ENCODE measurements around the gene KLHL10. TPM values are rescaled to one million over a fixed set of nuclear protein-coding genes. Genes with fewer than 3 reads are reported as not detected.

Gene KLHL10
- total RNA-seq, 8 experiments from 2014 or later, result 0.20 to 0.77 (median 0.32) TPM

- Histone ChIP-seq H3K4me1 (replicated peaks in 1 of 2) (peaks cover 19 to 25% of the 10 kb centered on the region in 2 donors), H3K4me3 (no peak overlapping the region), H3K27ac (peak overlapping the region; percentile 43 to 91)
- in situ Hi-C loops (cut with MboI; ENCODE audit: low pct_unique_long_range_greater_than_20kb in 2 of 9, low sequenced_read_pairs in 9 of 9, unreplicated experiment in 9 of 9), result no loop called here
- peak; percentile 51 to 81 (median 67) for ATAC-seq (replicated peaks in 6 of 8)
- WGBS, 10 experiments, result 23 to 100% (median 60%) methylated on average over 1 to 5 of the region's 7 CpGs; no CpG with 5 or more reads in 3 of the 10 experiments
These were observed 57.2 kb downstream of the KLHL10 start for GRCh38 chr17:41894791-41895331.

GRCh38 chr17:41895617-41896016, 58.0 kb downstream of the KLHL10 start:
- in situ Hi-C loops (cut with MboI; ENCODE audit: low pct_unique_long_range_greater_than_20kb in 2 of 9, low sequenced_read_pairs in 9 of 9, unreplicated experiment in 9 of 9), result no loop called here
- WGBS, 10 experiments, result 7 to 48% (median 27%) methylated on average over 2 to 5 of the region's 5 CpGs; no CpG with 5 or more reads in 6 of the 10 experiments
- ATAC-seq (replicated peaks in 6 of 8), result peak; percentile 8 to 87 (median 82)
- peaks cover 19 to 25% of the 10 kb centered on the region in 2 donors for H3K4me1 ChIP-seq (replicated peaks in 1 of 2)
- H3K4me3 ChIP-seq, result no peak overlapping the region
- peak overlapping the region; percentile 82 to 91 for H3K27ac ChIP-seq

GRCh38 chr17:41896726-41897125, 59.1 kb downstream of the KLHL10 start:
- WGBS, 10 experiments, result 60 to 100% (median 83%) methylated on average over 1 to 5 of the region's 6 CpGs; no CpG with 5 or more reads in 6 of the 10 experiments
- Histone ChIP-seq H3K4me1 (replicated peaks in 1 of 2) (peaks cover 19 to 25% of the 10 kb centered on the region in 2 donors), H3K27ac (peak overlapping the region in 1 of 2 donors; percentile 91), H3K4me3 (no peak overlapping the region)
- ATAC-seq (replicated peaks in 6 of 8), result no peak
- in situ Hi-C loops (cut with MboI; ENCODE audit: low pct_unique_long_range_greater_than_20kb in 2 of 9, low sequenced_read_pairs in 9 of 9, unreplicated experiment in 9 of 9), result no loop called here

Other genes with a start within 250 kb of the KLHL10 start
- 10 to 100 TPM in 1 of 8 experiments, 1 to 10 TPM in 3, not detected in 4; 1.0 to 26.9 (median 4.5) TPM for gene KRT16, start 225.1 kb upstream of the KLHL10 start, total RNA-seq
- 10 to 100 TPM in 3 of 8 experiments, 1 to 10 TPM in 1, under 1 TPM in 2, not detected in 2; 0.17 to 18.1 (median 5.8) TPM for gene KRT17, start 213.2 kb upstream of the KLHL10 start, total RNA-seq
- 100 to 1,000 TPM; 160 to 776 (median 444) TPM for gene EIF1, start 148.9 kb upstream of the KLHL10 start, total RNA-seq
- gene GAST, start 125.5 kb upstream of the KLHL10 start, total RNA-seq, result not detected
- 10 to 100 TPM in 1 of 8 experiments, 1 to 10 TPM in 6, under 1 TPM in 1; 0.41 to 12.8 (median 2.1) TPM for gene HAP1, start 103.2 kb upstream of the KLHL10 start, total RNA-seq
- 10 to 100 TPM in 7 of 8 experiments, 1 to 10 TPM in 1; 4.9 to 34.5 (median 16.8) TPM for gene JUP, start 51.1 kb upstream of the KLHL10 start, total RNA-seq
- gene P3H4, start 25.9 kb upstream of the KLHL10 start, total RNA-seq, result 10 to 100 TPM; 13.4 to 50.3 (median 20.3) TPM
- 100 to 1,000 TPM in 4 of 8 experiments, 10 to 100 TPM in 4; 42.7 to 330 (median 97.6) TPM for gene FKBP10, start 24.8 kb upstream of the KLHL10 start, total RNA-seq
- gene NT5C3B, start 1.6 kb upstream of the KLHL10 start, total RNA-seq, result 100 to 1,000 TPM in 4 of 8 experiments, 10 to 100 TPM in 4; 55.9 to 126 (median 104) TPM
- gene KLHL11, start 27.6 kb downstream of the KLHL10 start, total RNA-seq, result 10 to 100 TPM; 15.3 to 28.7 (median 22.8) TPM
- gene ACLY, start 81.1 kb downstream of the KLHL10 start, total RNA-seq, result 100 to 1,000 TPM in 4 of 8 experiments, 10 to 100 TPM in 4; 87.0 to 283 (median 141) TPM
- 10 to 100 TPM in 1 of 8 experiments, 1 to 10 TPM in 6, under 1 TPM in 1; 0.31 to 10.4 (median 4.6) TPM for gene ODAD4, start 92.8 kb downstream of the KLHL10 start, total RNA-seq
- 10 to 100 TPM; 20.5 to 99.0 (median 51.0) TPM for gene CNP, start 129.0 kb downstream of the KLHL10 start, total RNA-seq
- 100 to 1,000 TPM in 4 of 8 experiments, 10 to 100 TPM in 4; 56.4 to 143 (median 93.6) TPM for gene DNAJC7, start 179.6 kb downstream of the KLHL10 start, total RNA-seq
- gene NKIRAS2, start 182.3 kb downstream of the KLHL10 start, total RNA-seq, result 10 to 100 TPM; 32.3 to 65.8 (median 51.8) TPM
- 1 to 10 TPM in 5 of 8 experiments, under 1 TPM in 3; 0.25 to 2.9 (median 2.1) TPM for gene C17orf113, start 212.8 kb downstream of the KLHL10 start, total RNA-seq

Data from motor neuron (in vitro differentiated cells).